ENCODE measurements around the gene MST1.

MST1 gene

DNA sequence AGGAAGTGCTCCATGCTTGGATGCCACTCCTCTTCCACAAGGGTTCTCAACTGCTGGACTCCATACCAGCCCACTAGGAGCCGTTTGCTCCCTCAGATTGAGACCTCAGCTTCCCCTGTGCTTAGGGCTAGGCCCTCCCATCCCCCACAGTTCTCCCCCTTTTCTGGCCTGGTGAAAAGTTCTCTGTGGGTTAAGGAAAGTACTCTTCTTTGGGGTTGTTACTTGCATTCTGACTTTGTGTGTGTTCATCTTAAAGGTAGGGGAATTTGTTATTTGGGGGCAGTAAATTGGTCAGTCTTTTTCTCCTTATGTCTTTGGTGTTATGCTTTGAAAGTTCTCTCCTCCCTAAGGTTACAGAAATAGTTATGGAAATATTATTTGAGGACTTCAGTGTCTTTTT is 39.1 kb downstream of the MST1 start:
- H3K4me2 ChIP-seq (ENCODE audit: insufficient read depth, low read length, poor library complexity, severe bottlenecking) = no peak overlapping the region
- H3K23ac ChIP-seq (ENCODE audit: low read depth, low read length, poor library complexity) = peak overlapping the region; percentile 47
- no peak overlapping the region for H4K8ac ChIP-seq (ENCODE audit: low read depth, low read length)
- DNase-seq (ENCODE audit: low spot score) = no peak
- peak overlapping the region; percentile 55 for H3K4ac ChIP-seq (ENCODE audit: low read length)
- no peaks in the 10 kb centered on the region for H3K9me3 ChIP-seq (replicated peaks in 1 of 2; ENCODE audit: control insufficient read depth in 2 of 2, insufficient read depth in 1 of 2, low read depth in 1 of 2, low read length in 2 of 2)
- H3K4me1 ChIP-seq (ENCODE audit: control insufficient read depth in 2 of 2, insufficient read depth in 1 of 2, low read depth in 1 of 2, low read length in 2 of 2) = peaks cover 0 to 2% of the 10 kb centered on the region in 2 donors
- no peak overlapping the region for H2BK5ac ChIP-seq (ENCODE audit: low read length)
- H2AFZ ChIP-seq (ENCODE audit: low read length) = no peak overlapping the region
- H3K27me3 ChIP-seq (ENCODE audit: control insufficient read depth in 3 of 3, insufficient read depth in 3 of 3, low read depth in 1 of 3, low read length in 3 of 3) = no peaks in the 10 kb centered on the region
- no peak overlapping the region for H3K9ac ChIP-seq (ENCODE audit: low read depth, low read length, poor library complexity)
- no CpG with 5 or more reads among the region's 1 CpG for WGBS, 2 donors (ENCODE audit: extremely low coverage in 2 of 2, insufficient read length in 2 of 2, insufficient replicate concordance in 1 of 2)
- peaks cover 0 to 37% of the 10 kb centered on the region in 2 donors for H3K36me3 ChIP-seq (replicated peaks in 1 of 2; ENCODE audit: control insufficient read depth in 2 of 2, insufficient read depth in 2 of 2, low read length in 2 of 2)
- H3K4me3 ChIP-seq (ENCODE audit: low read length in 2 of 2) = no peak overlapping the region
- no peak overlapping the region for H4K91ac ChIP-seq (ENCODE audit: low read depth, low read length, poor library complexity)
- H3K18ac ChIP-seq (ENCODE audit: low read length) = peak overlapping the region; percentile 81
- H3K27ac ChIP-seq (replicated peaks; ENCODE audit: low read length) = no peak overlapping the region
- peaks cover 2% of the 10 kb centered on the region for H3K79me1 ChIP-seq (ENCODE audit: low read depth, low read length)
- no peak overlapping the region for H2BK15ac ChIP-seq (ENCODE audit: low read length)
- H2AK5ac ChIP-seq (ENCODE audit: low read depth, low read length) = no peak overlapping the region
- H2BK120ac ChIP-seq (ENCODE audit: low read depth, low read length) = peak overlapping the region; percentile 49
- peak overlapping the region; percentile 49 for H2BK12ac ChIP-seq (ENCODE audit: low read length)
- H3K14ac ChIP-seq (ENCODE audit: low read length) = no peak overlapping the region

DNA sequence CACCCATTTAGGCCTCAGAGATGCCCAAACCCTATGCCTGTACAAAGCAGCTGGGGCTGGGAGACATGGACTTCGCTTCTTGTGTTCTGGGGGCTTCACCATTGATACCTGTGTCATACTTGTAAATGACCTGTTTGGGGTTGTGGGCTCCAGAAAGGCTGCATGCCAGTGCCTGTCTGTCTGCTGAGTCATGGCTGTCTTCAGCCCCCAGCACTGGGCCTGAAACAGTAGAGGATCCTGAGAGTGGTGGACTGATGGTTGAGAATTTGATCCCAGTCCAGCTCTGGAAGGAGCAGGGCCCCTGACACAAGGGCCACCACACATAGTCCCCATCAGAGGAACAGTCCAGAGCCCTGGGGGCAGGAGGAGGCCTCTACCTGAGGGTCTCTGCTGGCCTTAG is 39.7 kb downstream of the MST1 start:
- Histone ChIP-seq H2AFZ (ENCODE audit: low read length) (no peak overlapping the region), H2BK12ac (ENCODE audit: low read length) (peak overlapping the region; percentile 49), H3K9ac (ENCODE audit: low read depth, low read length, poor library complexity) (no peak overlapping the region), H3K4me2 (ENCODE audit: insufficient read depth, low read length, poor library complexity, severe bottlenecking) (no peak overlapping the region), H4K8ac (ENCODE audit: low read depth, low read length) (peak overlapping the region; percentile 55), H2BK5ac (ENCODE audit: low read length) (no peak overlapping the region), H3K9me3 (replicated peaks in 1 of 2; ENCODE audit: control insufficient read depth in 2 of 2, insufficient read depth in 1 of 2, low read depth in 1 of 2, low read length in 2 of 2) (no peaks in the 10 kb centered on the region), H3K27me3 (ENCODE audit: control insufficient read depth in 3 of 3, insufficient read depth in 3 of 3, low read depth in 1 of 3, low read length in 3 of 3) (no peaks in the 10 kb centered on the region), H3K18ac (ENCODE audit: low read length) (peak overlapping the region; percentile 81), H2BK120ac (ENCODE audit: low read depth, low read length) (peak overlapping the region; percentile 49), H3K4me3 (ENCODE audit: low read length in 2 of 2) (peak overlapping the region in 1 of 2 donors; percentile 4), H4K91ac (ENCODE audit: low read depth, low read length, poor library complexity) (no peak overlapping the region), H2BK15ac (ENCODE audit: low read length) (no peak overlapping the region), H3K4me1 (ENCODE audit: control insufficient read depth in 2 of 2, insufficient read depth in 1 of 2, low read depth in 1 of 2, low read length in 2 of 2) (peaks cover 0 to 2% of the 10 kb centered on the region in 2 donors), H3K4ac (ENCODE audit: low read length) (peak overlapping the region; percentile 55), H3K36me3 (replicated peaks in 1 of 2; ENCODE audit: control insufficient read depth in 2 of 2, insufficient read depth in 2 of 2, low read length in 2 of 2) (peaks cover 0 to 32% of the 10 kb centered on the region in 2 donors), H2AK5ac (ENCODE audit: low read depth, low read length) (no peak overlapping the region), H3K23ac (ENCODE audit: low read depth, low read length, poor library complexity) (peak overlapping the region; percentile 47), H3K27ac (replicated peaks; ENCODE audit: low read length) (no peak overlapping the region), H3K79me1 (ENCODE audit: low read depth, low read length) (peaks cover 2% of the 10 kb centered on the region), H3K14ac (ENCODE audit: low read length) (no peak overlapping the region)
- no CpG with 5 or more reads among the region's 1 CpG for WGBS, 2 donors (ENCODE audit: extremely low coverage in 2 of 2, insufficient read length in 2 of 2, insufficient replicate concordance in 1 of 2)
- no peak for DNase-seq (ENCODE audit: low spot score)

- Histone ChIP-seq H2AFZ (ENCODE audit: low read length) (no peak overlapping the region), H3K23ac (ENCODE audit: low read depth, low read length, poor library complexity) (no peak overlapping the region), H4K91ac (ENCODE audit: low read depth, low read length, poor library complexity) (no peak overlapping the region), H3K9ac (ENCODE audit: low read depth, low read length, poor library complexity) (no peak overlapping the region), H3K27me3 (ENCODE audit: control insufficient read depth in 3 of 3, insufficient read depth in 3 of 3, low read depth in 1 of 3, low read length in 3 of 3) (no peaks in the 10 kb centered on the region), H2BK120ac (ENCODE audit: low read depth, low read length) (no peak overlapping the region), H3K79me1 (ENCODE audit: low read depth, low read length) (peaks cover 2% of the 10 kb centered on the region), H4K8ac (ENCODE audit: low read depth, low read length) (no peak overlapping the region), H2BK5ac (ENCODE audit: low read length) (no peak overlapping the region), H3K36me3 (replicated peaks in 1 of 2; ENCODE audit: control insufficient read depth in 2 of 2, insufficient read depth in 2 of 2, low read length in 2 of 2) (peaks cover 0 to 28% of the 10 kb centered on the region in 2 donors), H3K4me2 (ENCODE audit: insufficient read depth, low read length, poor library complexity, severe bottlenecking) (no peak overlapping the region), H3K4me1 (ENCODE audit: control insufficient read depth in 2 of 2, insufficient read depth in 1 of 2, low read depth in 1 of 2, low read length in 2 of 2) (peaks cover 0 to 2% of the 10 kb centered on the region in 2 donors), H2AK5ac (ENCODE audit: low read depth, low read length) (peak overlapping the region; percentile 58), H3K4me3 (ENCODE audit: low read length in 2 of 2) (no peak overlapping the region), H2BK15ac (ENCODE audit: low read length) (peak overlapping the region; percentile 60), H3K18ac (ENCODE audit: low read length) (peak overlapping the region; percentile 70), H3K27ac (replicated peaks; ENCODE audit: low read length) (no peak overlapping the region), H3K4ac (ENCODE audit: low read length) (no peak overlapping the region), H2BK12ac (ENCODE audit: low read length) (no peak overlapping the region), H3K14ac (ENCODE audit: low read length) (peak overlapping the region; percentile 9), H3K9me3 (replicated peaks in 1 of 2; ENCODE audit: control insufficient read depth in 2 of 2, insufficient read depth in 1 of 2, low read depth in 1 of 2, low read length in 2 of 2) (no peaks in the 10 kb centered on the region)
- no CpG with 5 or more reads among the region's 3 CpGs for WGBS, 2 donors (ENCODE audit: extremely low coverage in 2 of 2, insufficient read length in 2 of 2, insufficient replicate concordance in 1 of 2)
- DNase-seq (ENCODE audit: low spot score) = no peak
These were observed 40.8 kb downstream of the MST1 start for GRCh38 chr3:49648354-49649019.

DNA sequence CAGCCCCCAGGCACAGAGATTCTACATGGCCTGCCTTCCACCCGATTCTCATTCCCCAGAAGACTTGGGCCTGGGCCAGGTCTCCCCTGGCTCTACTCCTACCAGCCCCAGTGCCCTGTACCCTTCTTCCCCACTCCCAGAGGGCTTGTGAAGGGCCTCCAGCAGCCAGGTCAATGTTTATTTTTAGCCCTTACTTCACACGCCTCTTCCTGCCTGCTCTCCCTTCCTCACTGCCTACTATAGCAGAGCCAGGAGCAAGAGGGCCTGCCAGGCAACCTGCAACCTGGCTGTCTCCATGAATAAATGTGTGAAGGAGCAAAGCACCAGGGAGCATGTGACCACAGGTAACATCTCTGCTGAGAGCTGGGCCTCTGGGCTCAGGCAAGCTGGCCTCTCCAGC is 41.5 kb downstream of the MST1 start:
- H3K4ac ChIP-seq (ENCODE audit: low read length) = no peak overlapping the region
- H3K9me3 ChIP-seq (replicated peaks in 1 of 2; ENCODE audit: control insufficient read depth in 2 of 2, insufficient read depth in 1 of 2, low read depth in 1 of 2, low read length in 2 of 2) = peaks cover 0 to 1% of the 10 kb centered on the region in 2 donors
- no peak overlapping the region for H3K23ac ChIP-seq (ENCODE audit: low read depth, low read length, poor library complexity)
- DNase-seq (ENCODE audit: low spot score) = no peak
- H2AK5ac ChIP-seq (ENCODE audit: low read depth, low read length) = no peak overlapping the region
- peaks cover 0 to 2% of the 10 kb centered on the region in 2 donors for H3K4me1 ChIP-seq (ENCODE audit: control insufficient read depth in 2 of 2, insufficient read depth in 1 of 2, low read depth in 1 of 2, low read length in 2 of 2)
- H2BK120ac ChIP-seq (ENCODE audit: low read depth, low read length) = no peak overlapping the region
- H2BK5ac ChIP-seq (ENCODE audit: low read length) = no peak overlapping the region
- H3K27me3 ChIP-seq (ENCODE audit: control insufficient read depth in 3 of 3, insufficient read depth in 3 of 3, low read depth in 1 of 3, low read length in 3 of 3) = no peaks in the 10 kb centered on the region
- H3K27ac ChIP-seq (replicated peaks; ENCODE audit: low read length) = no peak overlapping the region
- H3K4me3 ChIP-seq (ENCODE audit: low read length in 2 of 2) = peak overlapping the region in 1 of 2 donors; percentile 5
- peak overlapping the region; percentile 69 for H2BK12ac ChIP-seq (ENCODE audit: low read length)
- H3K18ac ChIP-seq (ENCODE audit: low read length) = peak overlapping the region; percentile 77
- no peak overlapping the region for H4K8ac ChIP-seq (ENCODE audit: low read depth, low read length)
- H3K4me2 ChIP-seq (ENCODE audit: insufficient read depth, low read length, poor library complexity, severe bottlenecking) = no peak overlapping the region
- no CpG with 5 or more reads among the region's 2 CpGs for WGBS, 2 donors (ENCODE audit: extremely low coverage in 2 of 2, insufficient read length in 2 of 2, insufficient replicate concordance in 1 of 2)
- no peak overlapping the region for H4K91ac ChIP-seq (ENCODE audit: low read depth, low read length, poor library complexity)
- no peak overlapping the region for H3K9ac ChIP-seq (ENCODE audit: low read depth, low read length, poor library complexity)
- no peak overlapping the region for H2BK15ac ChIP-seq (ENCODE audit: low read length)
- peaks cover 0 to 27% of the 10 kb centered on the region in 2 donors for H3K36me3 ChIP-seq (replicated peaks in 1 of 2; ENCODE audit: control insufficient read depth in 2 of 2, insufficient read depth in 2 of 2, low read length in 2 of 2)
- H2AFZ ChIP-seq (ENCODE audit: low read length) = no peak overlapping the region
- H3K79me1 ChIP-seq (ENCODE audit: low read depth, low read length) = peaks cover 2% of the 10 kb centered on the region
- no peak overlapping the region for H3K14ac ChIP-seq (ENCODE audit: low read length)

All from neuronal stem cell (in vitro differentiated cells).